ENCODE results near the gene MYEOV. TPM values are rescaled to one million over a fixed set of nuclear protein-coding genes. Genes with fewer than 3 reads are reported as not detected.

MYEOV gene
- total RNA-seq, 2 donors from 2014 or later: not detected

DNA sequence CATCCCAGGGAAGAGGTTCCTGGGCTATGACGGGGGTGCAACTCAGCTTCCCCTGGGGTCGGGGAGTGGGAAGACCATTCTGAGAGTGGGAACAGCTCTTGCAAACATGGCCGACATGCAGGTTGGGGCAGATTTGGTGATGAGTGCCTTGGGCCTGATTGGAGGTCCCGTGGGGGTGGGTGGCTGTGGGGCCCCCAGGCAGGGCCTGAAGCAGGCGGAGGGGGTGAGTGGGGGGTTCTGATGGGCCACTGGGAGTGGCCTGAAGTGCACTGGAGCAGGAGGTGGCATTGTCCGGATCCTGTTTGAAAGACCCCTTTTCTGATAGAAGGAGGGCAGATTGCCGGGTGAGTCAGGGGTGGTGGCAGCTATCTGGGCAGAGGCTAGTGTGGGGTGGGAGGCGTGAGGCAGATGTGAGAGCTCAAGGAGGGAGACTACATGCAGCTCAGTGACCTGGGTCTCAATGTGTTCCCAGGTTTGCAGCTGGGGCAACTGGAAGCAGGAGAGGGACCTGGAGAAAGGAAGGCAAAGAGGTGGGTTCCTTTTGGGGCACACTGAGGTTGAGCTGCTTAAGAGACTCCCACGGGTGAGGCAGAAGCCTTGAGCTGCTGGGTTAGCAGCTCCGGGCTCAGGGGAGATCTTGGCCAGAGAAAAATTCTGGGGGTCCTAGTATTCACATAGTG lies 15.1 kb downstream of the MYEOV start:
- Histone ChIP-seq H3K27me3 (ENCODE audit: control insufficient read depth, insufficient read depth, low read length, poor library complexity, severe bottlenecking) (no peaks in the 10 kb centered on the region), H3K36me3 (ENCODE audit: control insufficient read depth, insufficient read depth, low read length) (no peaks in the 10 kb centered on the region), H3K9ac (ENCODE audit: extremely low read depth, low read length, poor library complexity, severe bottlenecking) (no peak overlapping the region), H3K4me3 (ENCODE audit: low read length) (no peak overlapping the region), H3K9me3 (ENCODE audit: control insufficient read depth, low read length) (no peaks in the 10 kb centered on the region), H3K27ac (ENCODE audit: low read depth, low read length) (no peak overlapping the region), H3K4me1 (ENCODE audit: control insufficient read depth, insufficient read depth, low read length) (peaks cover 5% of the 10 kb centered on the region)
- no peak for DNase-seq
- no peak overlapping the region for H3K27ac Mint-ChIP-seq
- no peaks in the 10 kb centered on the region for H3K9me3 Mint-ChIP-seq
- H3K27me3 Mint-ChIP-seq (ENCODE audit: insufficient read depth): peaks cover 3% of the 10 kb centered on the region
- peaks cover 10% of the 10 kb centered on the region for H3K4me1 Mint-ChIP-seq
- no peaks in the 10 kb centered on the region for H3K36me3 Mint-ChIP-seq (ENCODE audit: low read depth)
- no peak overlapping the region for H3K4me3 Mint-ChIP-seq
- WGBS, 2 experiments (ENCODE audit: insufficient coverage in 1 of 2, insufficient read length in 1 of 2): 90 to 92% methylated on average over 6 to 10 of the region's 10 CpGs
- TF ChIP-seq, protein P1, sequence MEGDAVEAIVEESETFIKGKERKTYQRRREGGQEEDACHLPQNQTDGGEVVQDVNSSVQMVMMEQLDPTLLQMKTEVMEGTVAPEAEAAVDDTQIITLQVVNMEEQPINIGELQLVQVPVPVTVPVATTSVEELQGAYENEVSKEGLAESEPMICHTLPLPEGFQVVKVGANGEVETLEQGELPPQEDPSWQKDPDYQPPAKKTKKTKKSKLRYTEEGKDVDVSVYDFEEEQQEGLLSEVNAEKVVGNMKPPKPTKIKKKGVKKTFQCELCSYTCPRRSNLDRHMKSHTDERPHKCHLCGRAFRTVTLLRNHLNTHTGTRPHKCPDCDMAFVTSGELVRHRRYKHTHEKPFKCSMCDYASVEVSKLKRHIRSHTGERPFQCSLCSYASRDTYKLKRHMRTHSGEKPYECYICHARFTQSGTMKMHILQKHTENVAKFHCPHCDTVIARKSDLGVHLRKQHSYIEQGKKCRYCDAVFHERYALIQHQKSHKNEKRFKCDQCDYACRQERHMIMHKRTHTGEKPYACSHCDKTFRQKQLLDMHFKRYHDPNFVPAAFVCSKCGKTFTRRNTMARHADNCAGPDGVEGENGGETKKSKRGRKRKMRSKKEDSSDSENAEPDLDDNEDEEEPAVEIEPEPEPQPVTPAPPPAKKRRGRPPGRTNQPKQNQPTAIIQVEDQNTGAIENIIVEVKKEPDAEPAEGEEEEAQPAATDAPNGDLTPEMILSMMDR (conservative IDR thresholded peaks at IDR 0.05): no peak

DNA sequence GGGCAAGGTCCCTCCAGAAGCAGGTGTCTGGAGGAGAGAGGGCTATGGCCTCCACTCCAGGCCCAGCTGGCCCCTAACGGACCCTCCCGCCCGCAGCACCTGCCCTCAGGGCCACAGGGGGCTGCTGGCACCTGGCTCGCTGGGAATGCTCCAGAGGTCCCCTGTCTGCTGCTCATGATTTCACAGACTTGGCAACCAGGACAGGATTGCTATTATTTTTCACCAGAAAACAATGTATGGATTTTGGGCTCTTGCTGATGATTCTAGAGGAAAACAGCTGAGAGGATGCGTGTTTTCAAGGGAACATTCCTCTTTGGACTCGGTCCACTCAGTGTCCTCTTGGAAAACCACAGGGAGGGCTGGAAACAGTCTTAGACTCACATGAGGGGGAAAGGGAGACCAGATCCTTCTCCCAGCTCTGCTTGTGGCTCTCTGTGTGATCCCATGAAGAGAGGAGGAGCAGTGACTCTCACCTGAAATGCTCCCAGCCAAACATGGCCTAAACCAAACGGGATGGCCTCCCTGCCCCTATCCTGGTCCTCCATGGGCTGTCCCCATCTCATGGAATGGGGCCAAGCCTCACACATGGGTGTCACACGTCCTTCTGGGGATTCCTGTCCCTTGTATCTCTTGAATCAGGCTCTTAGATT lies 15.8 kb downstream of the MYEOV start:
- Histone ChIP-seq H3K4me3 (ENCODE audit: low read length) (no peak overlapping the region), H3K27ac (ENCODE audit: low read depth, low read length) (no peak overlapping the region), H3K4me1 (ENCODE audit: control insufficient read depth, insufficient read depth, low read length) (peaks cover 5% of the 10 kb centered on the region), H3K36me3 (ENCODE audit: control insufficient read depth, insufficient read depth, low read length) (no peaks in the 10 kb centered on the region), H3K9me3 (ENCODE audit: control insufficient read depth, low read length) (no peaks in the 10 kb centered on the region), H3K27me3 (ENCODE audit: control insufficient read depth, insufficient read depth, low read length, poor library complexity, severe bottlenecking) (no peaks in the 10 kb centered on the region), H3K9ac (ENCODE audit: extremely low read depth, low read length, poor library complexity, severe bottlenecking) (no peak overlapping the region)
- Mint-ChIP-seq H3K4me1 (peaks cover 10% of the 10 kb centered on the region), H3K27ac (no peak overlapping the region), H3K9me3 (no peaks in the 10 kb centered on the region), H3K36me3 (ENCODE audit: low read depth) (no peaks in the 10 kb centered on the region), H3K27me3 (ENCODE audit: insufficient read depth) (peaks cover 3% of the 10 kb centered on the region), H3K4me3 (no peak overlapping the region)
- peak; percentile 28 for DNase-seq
- 82 to 89% methylated on average over 5 to 8 of the region's 8 CpGs for WGBS, 2 experiments (ENCODE audit: insufficient coverage in 1 of 2, insufficient read length in 1 of 2)
- TF ChIP-seq, protein P1 (conservative IDR thresholded peaks at IDR 0.05): no peak

DNA sequence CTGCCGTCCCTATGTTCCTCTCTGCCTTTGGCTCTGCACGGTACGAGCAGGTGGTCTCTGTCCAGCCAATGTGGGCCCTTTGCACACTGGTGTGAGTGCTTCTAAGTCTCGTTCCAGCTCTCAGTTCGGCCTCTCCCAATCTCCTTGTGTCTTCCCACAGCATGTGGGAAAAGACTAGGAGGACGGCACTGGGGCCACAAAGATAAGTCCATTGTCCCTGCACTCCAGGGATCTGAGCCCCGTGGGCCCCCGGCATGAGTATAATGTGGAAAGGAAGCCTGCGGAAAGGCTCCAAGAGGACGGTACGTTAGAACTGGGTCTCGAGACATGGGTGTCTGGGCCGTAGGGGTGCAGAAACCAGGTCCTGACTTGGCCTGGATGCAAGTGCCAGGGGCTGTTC lies 16.4 kb downstream of the MYEOV start:
- Histone ChIP-seq H3K9me3 (ENCODE audit: control insufficient read depth, low read length) (no peaks in the 10 kb centered on the region), H3K9ac (ENCODE audit: extremely low read depth, low read length, poor library complexity, severe bottlenecking) (no peak overlapping the region), H3K4me1 (ENCODE audit: control insufficient read depth, insufficient read depth, low read length) (peaks cover 5% of the 10 kb centered on the region), H3K4me3 (ENCODE audit: low read length) (no peak overlapping the region), H3K36me3 (ENCODE audit: control insufficient read depth, insufficient read depth, low read length) (no peaks in the 10 kb centered on the region), H3K27ac (ENCODE audit: low read depth, low read length) (no peak overlapping the region), H3K27me3 (ENCODE audit: control insufficient read depth, insufficient read depth, low read length, poor library complexity, severe bottlenecking) (no peaks in the 10 kb centered on the region)
- TF ChIP-seq, protein P1 (conservative IDR thresholded peaks at IDR 0.05): no peak
- H3K9me3 Mint-ChIP-seq: no peaks in the 10 kb centered on the region
- no peak overlapping the region for H3K27ac Mint-ChIP-seq
- peaks cover 3% of the 10 kb centered on the region for H3K27me3 Mint-ChIP-seq (ENCODE audit: insufficient read depth)
- WGBS, 2 experiments (ENCODE audit: insufficient coverage in 1 of 2, insufficient read length in 1 of 2): 82 to 88% methylated on average over 9 to 13 of the region's 13 CpGs
- peaks cover 10% of the 10 kb centered on the region for H3K4me1 Mint-ChIP-seq
- no peak for DNase-seq
- no peaks in the 10 kb centered on the region for H3K36me3 Mint-ChIP-seq (ENCODE audit: low read depth)
- no peak overlapping the region for H3K4me3 Mint-ChIP-seq

Measured in endodermal cell (in vitro differentiated cells).